Measurements from ENCODE around the gene ATXN7.
A peak's percentile ranks its signal among the peaks of the same experiment; 100 is the strongest.

ATXN7 gene

GRCh38 chr3:63964681-63965485, 101.2 kb downstream of the ATXN7 start:
- H3K27ac ChIP-seq (ENCODE audit: low read depth, low read length): no peak overlapping the region
- no peak overlapping the region for H2AFZ ChIP-seq (ENCODE audit: low read length, unreplicated experiment)
- no peaks in the 10 kb centered on the region for H3K27me3 ChIP-seq (ENCODE audit: insufficient read depth, low read length)
- H3K4me1 ChIP-seq (ENCODE audit: control insufficient read depth, insufficient read depth, low read length, unreplicated experiment): peaks cover 36% of the 10 kb centered on the region
- H3K36me3 ChIP-seq (ENCODE audit: insufficient read depth, low read length): no peaks in the 10 kb centered on the region
- no peak overlapping the region for H3K4me3 ChIP-seq (ENCODE audit: low read depth, low read length)
- peaks cover 57% of the 10 kb centered on the region for H3K79me2 ChIP-seq (ENCODE audit: control insufficient read depth, insufficient read depth, low read length, unreplicated experiment)

- no peak overlapping the region for H2AFZ ChIP-seq (ENCODE audit: low read length, unreplicated experiment)
These were observed 102.3 kb downstream of the ATXN7 start for GRCh38 chr3:63966007-63966406.

GRCh38 chr3:63966871-63967270, 103.2 kb downstream of the ATXN7 start:
- H2AFZ ChIP-seq (ENCODE audit: low read length, unreplicated experiment): no peak overlapping the region
- H3K4me1 ChIP-seq (ENCODE audit: control insufficient read depth, insufficient read depth, low read length, unreplicated experiment): peaks cover 48% of the 10 kb centered on the region
- no peaks in the 10 kb centered on the region for H3K27me3 ChIP-seq (ENCODE audit: insufficient read depth, low read length)
- H3K79me2 ChIP-seq (ENCODE audit: control insufficient read depth, insufficient read depth, low read length, unreplicated experiment): peaks cover 71% of the 10 kb centered on the region
- no peak overlapping the region for H3K27ac ChIP-seq (ENCODE audit: low read depth, low read length)
- no peaks in the 10 kb centered on the region for H3K36me3 ChIP-seq (ENCODE audit: insufficient read depth, low read length)
- no peak overlapping the region for H3K4me3 ChIP-seq (ENCODE audit: low read depth, low read length)

More at GRCh38 chr3:63966007-63966406, 102.3 kb downstream of the ATXN7 start:
- H3K27me3 ChIP-seq (ENCODE audit: insufficient read depth, low read length): no peaks in the 10 kb centered on the region
- peaks cover 68% of the 10 kb centered on the region for H3K79me2 ChIP-seq (ENCODE audit: control insufficient read depth, insufficient read depth, low read length, unreplicated experiment)
- H3K27ac ChIP-seq (ENCODE audit: low read depth, low read length): no peak overlapping the region
- no peaks in the 10 kb centered on the region for H3K36me3 ChIP-seq (ENCODE audit: insufficient read depth, low read length)
- H3K4me3 ChIP-seq (ENCODE audit: low read depth, low read length): no peak overlapping the region
- peaks cover 42% of the 10 kb centered on the region for H3K4me1 ChIP-seq (ENCODE audit: control insufficient read depth, insufficient read depth, low read length, unreplicated experiment)

- H3K4me1 ChIP-seq (ENCODE audit: control insufficient read depth, insufficient read depth, low read length, unreplicated experiment): peaks cover 57% of the 10 kb centered on the region
- 0 out of 2 replicates have a peak overlapping the region, but pooled peaks have one; percentile 1 for H3K27ac ChIP-seq (ENCODE audit: low read depth, low read length)
- no peaks in the 10 kb centered on the region for H3K27me3 ChIP-seq (ENCODE audit: insufficient read depth, low read length)
- no peaks in the 10 kb centered on the region for H3K36me3 ChIP-seq (ENCODE audit: insufficient read depth, low read length)
- no peak overlapping the region for H2AFZ ChIP-seq (ENCODE audit: low read length, unreplicated experiment)
- peaks cover 82% of the 10 kb centered on the region for H3K79me2 ChIP-seq (ENCODE audit: control insufficient read depth, insufficient read depth, low read length, unreplicated experiment)
- H3K4me3 ChIP-seq (ENCODE audit: low read depth, low read length): peak overlapping the region; percentile 6; the same call in 1 of the 2 replicates
These were observed 104.3 kb downstream of the ATXN7 start for GRCh38 chr3:63967675-63968611.

- peaks cover 84% of the 10 kb centered on the region for H3K79me2 ChIP-seq (ENCODE audit: control insufficient read depth, insufficient read depth, low read length, unreplicated experiment)
- H3K27ac ChIP-seq (ENCODE audit: low read depth, low read length): 0 out of 2 replicates have a peak overlapping the region, but pooled peaks have one; percentile 1
- no peaks in the 10 kb centered on the region for H3K27me3 ChIP-seq (ENCODE audit: insufficient read depth, low read length)
- H3K4me3 ChIP-seq (ENCODE audit: low read depth, low read length): 0 out of 2 replicates have a peak overlapping the region, but pooled peaks have one; percentile 6
- no peak overlapping the region for H2AFZ ChIP-seq (ENCODE audit: low read length, unreplicated experiment)
- no peaks in the 10 kb centered on the region for H3K36me3 ChIP-seq (ENCODE audit: insufficient read depth, low read length)
- H3K4me1 ChIP-seq (ENCODE audit: control insufficient read depth, insufficient read depth, low read length, unreplicated experiment): peaks cover 57% of the 10 kb centered on the region
These were observed 105.1 kb downstream of the ATXN7 start for GRCh38 chr3:63968612-63969350.

- Histone ChIP-seq H3K79me2 (ENCODE audit: control insufficient read depth, insufficient read depth, low read length, unreplicated experiment) (peaks cover 84% of the 10 kb centered on the region), H3K36me3 (ENCODE audit: insufficient read depth, low read length) (no peaks in the 10 kb centered on the region), H3K4me1 (ENCODE audit: control insufficient read depth, insufficient read depth, low read length, unreplicated experiment) (peaks cover 65% of the 10 kb centered on the region), H3K4me3 (ENCODE audit: low read depth, low read length) (no peak overlapping the region), H3K27me3 (ENCODE audit: insufficient read depth, low read length) (no peaks in the 10 kb centered on the region), H3K27ac (ENCODE audit: low read depth, low read length) (no peak overlapping the region), H2AFZ (ENCODE audit: low read length, unreplicated experiment) (no peak overlapping the region)
These were observed 106.2 kb downstream of the ATXN7 start for GRCh38 chr3:63969876-63970275.

GRCh38 chr3:63970631-63971475, 107.2 kb downstream of the ATXN7 start:
- H3K36me3 ChIP-seq (ENCODE audit: insufficient read depth, low read length): no peaks in the 10 kb centered on the region

GRCh38 chr3:63972196-63972595, 108.5 kb downstream of the ATXN7 start:
- H3K27me3 ChIP-seq (ENCODE audit: insufficient read depth, low read length): no peaks in the 10 kb centered on the region
- H3K79me2 ChIP-seq (ENCODE audit: control insufficient read depth, insufficient read depth, low read length, unreplicated experiment): peaks cover 71% of the 10 kb centered on the region
- no peak overlapping the region for H3K27ac ChIP-seq (ENCODE audit: low read depth, low read length)
- no peak overlapping the region for H2AFZ ChIP-seq (ENCODE audit: low read length, unreplicated experiment)
- no peaks in the 10 kb centered on the region for H3K36me3 ChIP-seq (ENCODE audit: insufficient read depth, low read length)
- H3K4me3 ChIP-seq (ENCODE audit: low read depth, low read length): no peak overlapping the region
- H3K4me1 ChIP-seq (ENCODE audit: control insufficient read depth, insufficient read depth, low read length, unreplicated experiment): peaks cover 82% of the 10 kb centered on the region

More at GRCh38 chr3:63970631-63971475, 107.2 kb downstream of the ATXN7 start:
- no peak overlapping the region for H2AFZ ChIP-seq (ENCODE audit: low read length, unreplicated experiment)
- no peaks in the 10 kb centered on the region for H3K27me3 ChIP-seq (ENCODE audit: insufficient read depth, low read length)
- H3K4me3 ChIP-seq (ENCODE audit: low read depth, low read length): no peak overlapping the region
- peaks cover 75% of the 10 kb centered on the region for H3K4me1 ChIP-seq (ENCODE audit: control insufficient read depth, insufficient read depth, low read length, unreplicated experiment)
- H3K79me2 ChIP-seq (ENCODE audit: control insufficient read depth, insufficient read depth, low read length, unreplicated experiment): peaks cover 79% of the 10 kb centered on the region
- no peak overlapping the region; the same call in 1 of the 2 replicates for H3K27ac ChIP-seq (ENCODE audit: low read depth, low read length)

- Histone ChIP-seq H3K36me3 (ENCODE audit: insufficient read depth, low read length) (no peaks in the 10 kb centered on the region), H3K27me3 (ENCODE audit: insufficient read depth, low read length) (no peaks in the 10 kb centered on the region), H3K4me1 (ENCODE audit: control insufficient read depth, insufficient read depth, low read length, unreplicated experiment) (peaks cover 82% of the 10 kb centered on the region), H3K79me2 (ENCODE audit: control insufficient read depth, insufficient read depth, low read length, unreplicated experiment) (peaks cover 72% of the 10 kb centered on the region), H3K27ac (ENCODE audit: low read depth, low read length) (no peak overlapping the region), H3K4me3 (ENCODE audit: low read depth, low read length) (no peak overlapping the region), H2AFZ (ENCODE audit: low read length, unreplicated experiment) (no peak overlapping the region)
These were observed 109.3 kb downstream of the ATXN7 start for GRCh38 chr3:63972987-63973386.

All from ACC112 (cell line).